Suppressor macrophage treated with lipopolysaccharide for 1 hour (primary cell): Measurements from ENCODE around the gene SCO2.
A peak's percentile ranks its signal among the peaks of the same experiment; 100 is the strongest.

Experiments
- DNase-seq, 3 donors: peaks; one replicate each; pipeline ENCODE4 v3.0.0-alpha.2; 2020 to 2022

The SCO2 gene

GRCh38 chr22:50550395-50550794, 25.0 kb upstream of the SCO2 start:
- peak in 1 of 3 donors; percentile 13 for DNase-seq

- peak in 1 of 3 donors; percentile 13 for DNase-seq
Measured at GRCh38 chr22:50548921-50549790, 23.8 kb upstream of the SCO2 start.

- peak in 2 of 3 donors; percentile 17 to 23 for DNase-seq
Measured at GRCh38 chr22:50548040-50548920, 22.9 kb upstream of the SCO2 start.

GRCh38 chr22:50547263-50547985, 22.0 kb upstream of the SCO2 start:
- DNase-seq = peak in 1 of 3 donors; percentile 15

GRCh38 chr22:50546326-50547262, 21.2 kb upstream of the SCO2 start:
- DNase-seq = peak in 1 of 3 donors; percentile 13

- DNase-seq = peak in 1 of 3 donors; percentile 20
Measured at GRCh38 chr22:50545522-50546325, 20.3 kb upstream of the SCO2 start, which contains the start of gene KLHDC7B. KLHDC7B (plus strand) TSS chr22:50545899; CDS start chr22:50546244, 345 bp downstream.

- DNase-seq = peak in 2 of 3 donors; percentile 20 to 39
Measured at GRCh38 chr22:50544746-50545253, 19.4 kb upstream of the SCO2 start.

- DNase-seq = peak; percentile 86 to 92 (median 89)
Measured at GRCh38 chr22:50544078-50544745, 18.8 kb upstream of the SCO2 start.

GRCh38 chr22:50542416-50542927, 17.1 kb upstream of the SCO2 start:
- DNase-seq = peak; percentile 92 to 97 (median 92)

GRCh38 chr22:50541667-50542026, 16.2 kb upstream of the SCO2 start:
- peak; percentile 90 to 98 (median 95) for DNase-seq

- DNase-seq = peak; percentile 34 to 42 (median 39)
Measured at GRCh38 chr22:50540381-50540780, 15.0 kb upstream of the SCO2 start.

- peak in 2 of 3 donors; percentile 24 to 42 for DNase-seq
Measured at GRCh38 chr22:50537765-50538164, 12.4 kb upstream of the SCO2 start.

GRCh38 chr22:50536226-50536625, 10.8 kb upstream of the SCO2 start:
- DNase-seq = no peak

- no peak for DNase-seq
Measured at GRCh38 chr22:50535113-50535512, 9.7 kb upstream of the SCO2 start.

GRCh38 chr22:50533856-50534711, 8.7 kb upstream of the SCO2 start:
- peak; percentile 67 to 82 (median 77) for DNase-seq

GRCh38 chr22:50532824-50533796, 7.7 kb upstream of the SCO2 start:
- DNase-seq = peak; percentile 39 to 75 (median 53)
